ENCODE data around the gene TAS2R30.
A peak's percentile ranks its signal among the peaks of the same experiment; 100 is the strongest.

TAS2R30 gene

DNA sequence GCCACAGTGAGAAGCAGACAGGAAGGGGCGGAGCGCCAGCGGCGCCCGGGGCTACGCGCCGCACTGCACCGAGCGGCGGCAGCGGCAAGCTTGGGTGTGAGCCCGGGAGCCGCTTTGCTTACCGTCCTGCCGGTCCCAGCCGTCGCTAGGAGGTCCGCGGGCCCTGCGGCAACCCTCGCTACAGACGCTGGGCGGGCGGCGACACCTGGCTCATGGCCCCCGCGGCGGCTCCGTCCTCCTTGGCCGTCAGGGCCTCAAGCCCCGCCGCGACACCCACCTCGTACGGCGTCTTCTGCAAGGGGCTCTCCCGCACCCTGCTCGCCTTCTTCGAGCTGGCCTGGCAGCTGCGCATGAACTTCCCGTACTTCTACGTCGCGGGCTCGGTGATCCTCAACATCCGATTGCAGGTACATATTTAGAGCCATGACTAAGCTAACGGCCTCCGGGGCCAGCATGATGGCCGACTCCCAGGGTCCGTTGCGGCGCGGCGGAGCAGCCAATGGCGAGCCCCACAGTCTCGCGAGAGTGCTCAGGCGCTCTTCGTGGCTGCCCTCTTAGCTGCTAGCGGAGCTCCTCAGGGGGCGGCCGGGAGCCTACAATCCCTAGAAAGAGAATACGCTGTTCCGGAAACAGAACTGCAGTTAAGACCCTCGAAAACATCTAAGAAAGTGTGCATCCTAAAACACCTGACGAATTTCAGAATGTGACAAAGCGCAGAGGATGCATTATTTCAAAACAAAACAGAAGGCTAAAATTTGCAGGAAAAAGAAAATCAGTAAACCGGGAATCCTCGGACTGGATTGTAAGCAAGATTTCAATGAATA lies 36.9 kb upstream of the TAS2R30 start, which contains the start of gene SMIM10L1:
TSS of gene SMIM10L1 (plus strand) at position 50 of the 824 bp plus-strand sequence. CDS start at position 213, 163 bp downstream.
- Histone ChIP-seq H3K9me3 (ENCODE audit: control extremely low read depth in 1 of 5, control insufficient read depth in 4 of 5, insufficient read depth in 2 of 5, low read depth in 1 of 5, low read length in 4 of 5) (no peaks in the 10 kb centered on the region), H3K4me3 (ENCODE audit: control insufficient read depth in 1 of 7, extremely low read depth in 1 of 7, insufficient read depth in 4 of 7, low read depth in 2 of 7, low read length in 6 of 7) (peak within 1 kb of the TSS; percentile 68 to 98 (median 85)), H3K27ac (ENCODE audit: insufficient read depth in 1 of 2, low read depth in 1 of 2, low read length in 2 of 2, poor library complexity in 1 of 2, severe bottlenecking in 2 of 2) (peak within 1 kb of the TSS; percentile 85 to 95), H3K27me3 (replicated peaks in 2 of 5; ENCODE audit: control insufficient read depth in 4 of 5, insufficient read depth in 5 of 5, low read length in 4 of 5) (no peaks in the 10 kb centered on the region), H3K36me3 (ENCODE audit: control insufficient read depth in 4 of 4, insufficient read depth in 4 of 4, low read length in 3 of 4) (peaks cover 0 to 33% (median 4%) of the 10 kb centered on the region in 4 experiments), H3K4me1 (ENCODE audit: control extremely low read depth in 1 of 4, control insufficient read depth in 4 of 4, insufficient read depth in 4 of 4, low read length in 3 of 4) (peaks cover 8 to 32% (median 21%) of the 10 kb centered on the region in 4 experiments)
- DNase-seq = peak; percentile 96
- WGBS (ENCODE audit: insufficient coverage) = 0% methylated on average over 66 of the region's 70 CpGs
- POLR2A ChIA-PET = interaction anchor here (0.6 to 1.2 kb wide), 6 partner anchors 9 to 920 kb away, joined by 3 to 6 read pairs (median 4); no protein-coding TSS in a partner anchor
- CTCF ChIA-PET = interaction anchor here (1.5 to 1.7 kb wide), 2 partner anchors 9 to 11 kb away, joined by 6 to 7 read pairs; no protein-coding TSS in a partner anchor

DNA sequence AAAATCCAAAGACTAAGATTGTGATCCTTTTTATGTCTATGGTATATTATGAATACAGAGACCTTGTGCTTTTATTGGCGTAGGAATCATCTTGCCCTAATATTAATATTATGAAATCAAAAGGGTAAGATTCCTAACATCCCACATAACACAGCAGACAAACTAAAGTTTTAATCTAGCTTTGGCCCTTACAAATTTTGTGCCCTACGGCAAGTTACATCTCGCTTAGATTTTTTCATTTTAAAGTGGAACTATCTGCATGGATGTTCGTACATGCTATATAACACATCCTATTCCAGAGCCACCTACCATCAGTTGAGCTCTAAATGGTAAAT lies 36.3 kb upstream of the TAS2R30 start:
- peaks cover 5 to 34% (median 7%) of the 10 kb centered on the region in 4 experiments for H3K36me3 ChIP-seq (ENCODE audit: control insufficient read depth in 4 of 4, insufficient read depth in 4 of 4, low read length in 3 of 4)
- H3K4me3 ChIP-seq (ENCODE audit: control insufficient read depth in 1 of 7, extremely low read depth in 1 of 7, insufficient read depth in 4 of 7, low read depth in 2 of 7, low read length in 6 of 7) = peak overlapping the region; percentile 68 to 98 (median 85)
- WGBS (ENCODE audit: insufficient coverage) = no CpG with 5 or more reads among the region's 4 CpGs
- POLR2A ChIA-PET = interaction anchor here (0.6 to 1.2 kb wide), 3 partner anchors 8 to 920 kb away, joined by 3 to 4 read pairs (median 4); no protein-coding TSS in a partner anchor
- H3K27me3 ChIP-seq (replicated peaks in 2 of 5; ENCODE audit: control insufficient read depth in 4 of 5, insufficient read depth in 5 of 5, low read length in 4 of 5) = no peaks in the 10 kb centered on the region
- CTCF ChIA-PET = interaction anchor here (1.5 to 1.7 kb wide), 2 partner anchors 8 to 10 kb away, joined by 6 to 7 read pairs; no protein-coding TSS in a partner anchor
- H3K9me3 ChIP-seq (ENCODE audit: control extremely low read depth in 1 of 5, control insufficient read depth in 4 of 5, insufficient read depth in 2 of 5, low read depth in 1 of 5, low read length in 4 of 5) = no peaks in the 10 kb centered on the region
- H3K27ac ChIP-seq (ENCODE audit: insufficient read depth in 1 of 2, low read depth in 1 of 2, low read length in 2 of 2, poor library complexity in 1 of 2, severe bottlenecking in 2 of 2) = peak overlapping the region; percentile 85 to 95
- no peak for DNase-seq
- peaks cover 8 to 32% (median 21%) of the 10 kb centered on the region in 4 experiments for H3K4me1 ChIP-seq (ENCODE audit: control extremely low read depth in 1 of 4, control insufficient read depth in 4 of 4, insufficient read depth in 4 of 4, low read length in 3 of 4)

DNA sequence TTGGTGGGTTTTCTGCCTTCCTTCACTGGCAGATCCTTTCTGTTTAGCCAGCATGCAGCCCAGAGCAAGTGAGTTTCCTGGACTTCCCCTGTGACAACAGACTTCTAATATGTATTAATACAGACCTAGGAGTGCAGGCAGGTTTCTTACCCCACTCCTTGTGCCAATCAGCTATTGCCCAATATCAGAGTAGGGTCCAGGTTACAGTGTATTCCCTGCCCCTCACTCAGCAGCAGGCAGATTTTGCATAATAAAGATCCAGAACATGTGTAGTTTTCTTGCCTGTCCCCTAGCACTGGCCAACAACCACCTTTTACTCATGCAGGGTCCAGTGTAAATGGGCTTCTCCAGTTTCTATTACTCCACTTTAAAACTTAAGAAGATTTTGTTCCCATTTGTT lies 31.9 kb upstream of the TAS2R30 start:
- ChIA-PET CTCF (no interaction called here), POLR2A (no interaction called here)
- no peak for DNase-seq
- no peaks in the 10 kb centered on the region for H3K27me3 ChIP-seq (replicated peaks in 2 of 5; ENCODE audit: control insufficient read depth in 4 of 5, insufficient read depth in 5 of 5, low read length in 4 of 5)
- peaks cover 4 to 22% (median 15%) of the 10 kb centered on the region in 4 experiments for H3K4me1 ChIP-seq (ENCODE audit: control extremely low read depth in 1 of 4, control insufficient read depth in 4 of 4, insufficient read depth in 4 of 4, low read length in 3 of 4)
- no peak overlapping the region for H3K4me3 ChIP-seq (ENCODE audit: control insufficient read depth in 1 of 7, extremely low read depth in 1 of 7, insufficient read depth in 4 of 7, low read depth in 2 of 7, low read length in 6 of 7)
- H3K9me3 ChIP-seq (ENCODE audit: control extremely low read depth in 1 of 5, control insufficient read depth in 4 of 5, insufficient read depth in 2 of 5, low read depth in 1 of 5, low read length in 4 of 5) = no peaks in the 10 kb centered on the region
- no peak overlapping the region for H3K27ac ChIP-seq (ENCODE audit: insufficient read depth in 1 of 2, low read depth in 1 of 2, low read length in 2 of 2, poor library complexity in 1 of 2, severe bottlenecking in 2 of 2)
- H3K36me3 ChIP-seq (ENCODE audit: control insufficient read depth in 4 of 4, insufficient read depth in 4 of 4, low read length in 3 of 4) = peaks cover 10 to 44% (median 18%) of the 10 kb centered on the region in 4 experiments

- H3K27ac ChIP-seq (ENCODE audit: insufficient read depth in 1 of 2, low read depth in 1 of 2, low read length in 2 of 2, poor library complexity in 1 of 2, severe bottlenecking in 2 of 2) = no peak overlapping the region
- H3K36me3 ChIP-seq (ENCODE audit: control insufficient read depth in 4 of 4, insufficient read depth in 4 of 4, low read length in 3 of 4) = peaks cover 10 to 52% (median 24%) of the 10 kb centered on the region in 4 experiments
- H3K9me3 ChIP-seq (ENCODE audit: control extremely low read depth in 1 of 5, control insufficient read depth in 4 of 5, insufficient read depth in 2 of 5, low read depth in 1 of 5, low read length in 4 of 5) = no peaks in the 10 kb centered on the region
- no peak for DNase-seq
- CTCF ChIA-PET = no interaction called here
- POLR2A ChIA-PET = no interaction called here
- no peaks in the 10 kb centered on the region for H3K27me3 ChIP-seq (replicated peaks in 2 of 5; ENCODE audit: control insufficient read depth in 4 of 5, insufficient read depth in 5 of 5, low read length in 4 of 5)
- H3K4me1 ChIP-seq (ENCODE audit: control extremely low read depth in 1 of 4, control insufficient read depth in 4 of 4, insufficient read depth in 4 of 4, low read length in 3 of 4) = peaks cover 0 to 11% (median 7%) of the 10 kb centered on the region in 4 experiments
- no peak overlapping the region for H3K4me3 ChIP-seq (ENCODE audit: control insufficient read depth in 1 of 7, extremely low read depth in 1 of 7, insufficient read depth in 4 of 7, low read depth in 2 of 7, low read length in 6 of 7)
Observed at GRCh38 chr12:11164384-11164783, 29.9 kb upstream of the TAS2R30 start.

DNA sequence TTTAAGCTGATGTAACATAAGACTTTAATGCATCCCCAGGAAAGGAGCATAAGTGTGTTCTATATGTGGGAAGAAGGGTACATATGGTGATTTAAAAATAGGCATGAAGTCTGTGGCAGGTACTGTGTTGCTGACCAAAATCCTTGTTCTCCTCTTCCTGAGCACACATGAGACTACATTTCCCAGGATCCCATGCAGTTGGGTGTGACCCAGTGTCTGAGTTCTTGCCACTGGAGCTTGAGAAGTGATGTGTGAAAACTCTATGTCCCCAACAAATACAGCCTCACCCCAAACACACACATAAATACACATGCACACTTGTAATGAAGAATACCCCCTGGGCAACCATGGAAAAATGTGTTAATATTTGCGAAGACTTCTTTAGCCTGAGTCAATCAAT lies 28.1 kb upstream of the TAS2R30 start:
- POLR2A ChIA-PET = interaction anchor here (0.9 kb wide), 1 partner anchor 8 kb away, joined by 4 read pairs; the partner anchor contains the start of gene SMIM10L1
- peaks cover 0 to 2% (median 0%) of the 10 kb centered on the region in 4 experiments for H3K4me1 ChIP-seq (ENCODE audit: control extremely low read depth in 1 of 4, control insufficient read depth in 4 of 4, insufficient read depth in 4 of 4, low read length in 3 of 4)
- H3K4me3 ChIP-seq (ENCODE audit: control insufficient read depth in 1 of 7, extremely low read depth in 1 of 7, insufficient read depth in 4 of 7, low read depth in 2 of 7, low read length in 6 of 7) = no peak overlapping the region
- no peaks in the 10 kb centered on the region for H3K9me3 ChIP-seq (ENCODE audit: control extremely low read depth in 1 of 5, control insufficient read depth in 4 of 5, insufficient read depth in 2 of 5, low read depth in 1 of 5, low read length in 4 of 5)
- H3K27me3 ChIP-seq (replicated peaks in 2 of 5; ENCODE audit: control insufficient read depth in 4 of 5, insufficient read depth in 5 of 5, low read length in 4 of 5) = no peaks in the 10 kb centered on the region
- peaks cover 12 to 54% (median 26%) of the 10 kb centered on the region in 4 experiments for H3K36me3 ChIP-seq (ENCODE audit: control insufficient read depth in 4 of 4, insufficient read depth in 4 of 4, low read length in 3 of 4)
- CTCF ChIA-PET = interaction anchor here (1.9 kb wide), 1 partner anchor 9 kb away, joined by 6 read pairs; the partner anchor contains the start of gene SMIM10L1
- peak in 2 of 3 donors; percentile 9 to 10 for DNase-seq
- no CpG with 5 or more reads among the region's 1 CpG for WGBS (ENCODE audit: insufficient coverage)
- H3K27ac ChIP-seq (ENCODE audit: insufficient read depth in 1 of 2, low read depth in 1 of 2, low read length in 2 of 2, poor library complexity in 1 of 2, severe bottlenecking in 2 of 2) = no peak overlapping the region

DNA sequence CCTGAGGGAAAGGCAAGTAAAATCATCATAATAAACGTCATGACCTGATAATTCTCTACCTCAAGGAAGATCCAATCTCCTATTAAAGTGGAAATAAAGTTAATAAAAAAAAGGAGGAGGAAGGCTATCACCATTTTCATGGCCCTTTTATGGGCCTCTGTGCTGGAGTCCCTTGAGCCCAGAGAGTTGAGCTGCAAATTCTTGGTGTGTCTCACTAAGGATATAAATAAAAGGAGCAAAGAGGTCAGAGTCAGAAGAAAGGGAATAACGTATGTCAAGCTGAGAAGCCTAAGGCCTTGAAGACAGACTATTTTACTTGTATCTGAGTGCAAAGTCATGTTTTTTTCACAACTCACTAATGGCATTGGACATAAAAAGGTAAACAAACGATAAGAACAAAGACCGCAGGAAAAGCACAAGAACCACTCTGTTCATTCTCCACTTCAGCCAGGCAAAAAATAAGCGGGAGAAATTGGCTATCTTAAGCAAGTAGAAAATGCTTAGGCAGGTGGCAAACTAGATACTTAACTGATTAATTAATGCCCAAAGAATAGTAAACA lies 24.5 kb upstream of the TAS2R30 start:
- POLR2A ChIA-PET = no interaction called here
- 93% methylated on average over 3 of the region's 5 CpGs for WGBS (ENCODE audit: insufficient coverage)

More for the DNA sequence above, 24.5 kb upstream of the TAS2R30 start:
- H3K36me3 ChIP-seq (ENCODE audit: control insufficient read depth in 4 of 4, insufficient read depth in 4 of 4, low read length in 3 of 4) = peaks cover 5 to 37% (median 19%) of the 10 kb centered on the region in 4 experiments
- H3K4me1 ChIP-seq (ENCODE audit: control extremely low read depth in 1 of 4, control insufficient read depth in 4 of 4, insufficient read depth in 4 of 4, low read length in 3 of 4) = no peaks in the 10 kb centered on the region
- H3K27me3 ChIP-seq (replicated peaks in 2 of 5; ENCODE audit: control insufficient read depth in 4 of 5, insufficient read depth in 5 of 5, low read length in 4 of 5) = no peaks in the 10 kb centered on the region
- H3K27ac ChIP-seq (ENCODE audit: insufficient read depth in 1 of 2, low read depth in 1 of 2, low read length in 2 of 2, poor library complexity in 1 of 2, severe bottlenecking in 2 of 2) = no peak overlapping the region
- H3K4me3 ChIP-seq (ENCODE audit: control insufficient read depth in 1 of 7, extremely low read depth in 1 of 7, insufficient read depth in 4 of 7, low read depth in 2 of 7, low read length in 6 of 7) = no peak overlapping the region
- CTCF ChIA-PET = no interaction called here
- DNase-seq = no peak
- H3K9me3 ChIP-seq (ENCODE audit: control extremely low read depth in 1 of 5, control insufficient read depth in 4 of 5, insufficient read depth in 2 of 5, low read depth in 1 of 5, low read length in 4 of 5) = peaks cover 2 to 20% (median 10%) of the 10 kb centered on the region in 5 experiments
